GM12864 (cell line): ENCODE measurements around the gene TMEM229B.

ENCODE experiments used
- DNase-seq: peaks from one replicate; pipeline ENCODE4 v3.0.0-alpha.2; 2011; ENCODE audit warnings: low read depth
- H3K4me3 ChIP-seq: 2 replicates; pipeline ENCODE4 v1.5.1; 2011; ENCODE audit warnings: mild to moderate bottlenecking, low read depth, low read length, control low read depth
- TF ChIP-seq, protein P1 (sequence below): IDR thresholded peaks from 2 replicates; pipeline ENCODE4 v1.5.1; 2011; ENCODE audit warnings: low read depth, mild to moderate bottlenecking, moderate library complexity, low read length, control low read depth, inconsistent platforms; ENCODE audit errors: missing control alignments

The TMEM229B gene

DNA sequence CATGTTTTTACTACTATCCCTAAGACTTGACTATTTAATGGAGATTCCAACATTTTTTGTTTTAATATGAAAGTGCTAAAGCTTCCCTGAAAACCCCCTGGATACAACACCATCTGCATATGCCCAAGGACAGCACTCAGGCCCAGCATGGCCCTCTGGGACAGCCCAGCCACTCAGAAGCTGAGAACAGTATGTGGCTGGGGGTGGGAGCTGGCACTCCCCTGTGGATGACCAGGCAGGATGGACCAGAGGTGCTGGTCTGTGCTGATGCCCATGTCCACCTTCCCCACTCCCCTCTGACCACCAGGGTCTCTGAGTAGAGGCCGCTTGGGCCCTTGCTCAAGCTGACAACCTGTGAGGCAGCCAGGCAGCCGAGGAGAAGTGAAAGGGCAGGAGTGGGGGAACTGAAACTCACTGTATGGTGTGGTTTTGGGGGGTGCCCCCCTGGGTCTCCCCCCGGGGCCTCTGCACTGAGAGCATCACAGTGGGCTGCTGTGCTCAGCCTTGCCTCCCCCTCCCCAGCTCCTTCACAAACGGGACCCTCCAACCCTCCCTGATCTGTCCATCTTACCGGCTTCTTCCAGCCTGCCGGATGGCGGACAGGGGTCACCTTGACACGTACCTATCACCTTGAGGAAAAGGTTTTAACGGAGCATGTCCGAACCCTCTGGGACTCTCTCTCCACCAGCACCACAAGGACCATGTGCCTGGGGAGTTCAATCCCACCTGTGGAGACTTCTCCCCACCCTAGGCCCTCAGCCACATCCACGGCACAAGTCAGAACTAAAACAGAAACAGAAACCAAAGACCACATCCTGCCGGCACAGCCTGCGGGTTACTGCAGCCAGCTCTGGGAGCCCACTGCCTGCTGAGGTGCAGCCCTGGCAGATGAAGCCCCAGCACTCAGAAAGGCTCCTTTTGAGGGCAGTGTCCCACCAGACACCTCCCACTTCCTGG is at the start of gene TMEM229B:
TMEM229B (minus strand) TSS at position 785 of the 957 bp plus-strand sequence. CDS start 14,798 bp downstream, outside the sequence.
- DNase-seq = peak; percentile 92
- TF ChIP-seq, protein P1, sequence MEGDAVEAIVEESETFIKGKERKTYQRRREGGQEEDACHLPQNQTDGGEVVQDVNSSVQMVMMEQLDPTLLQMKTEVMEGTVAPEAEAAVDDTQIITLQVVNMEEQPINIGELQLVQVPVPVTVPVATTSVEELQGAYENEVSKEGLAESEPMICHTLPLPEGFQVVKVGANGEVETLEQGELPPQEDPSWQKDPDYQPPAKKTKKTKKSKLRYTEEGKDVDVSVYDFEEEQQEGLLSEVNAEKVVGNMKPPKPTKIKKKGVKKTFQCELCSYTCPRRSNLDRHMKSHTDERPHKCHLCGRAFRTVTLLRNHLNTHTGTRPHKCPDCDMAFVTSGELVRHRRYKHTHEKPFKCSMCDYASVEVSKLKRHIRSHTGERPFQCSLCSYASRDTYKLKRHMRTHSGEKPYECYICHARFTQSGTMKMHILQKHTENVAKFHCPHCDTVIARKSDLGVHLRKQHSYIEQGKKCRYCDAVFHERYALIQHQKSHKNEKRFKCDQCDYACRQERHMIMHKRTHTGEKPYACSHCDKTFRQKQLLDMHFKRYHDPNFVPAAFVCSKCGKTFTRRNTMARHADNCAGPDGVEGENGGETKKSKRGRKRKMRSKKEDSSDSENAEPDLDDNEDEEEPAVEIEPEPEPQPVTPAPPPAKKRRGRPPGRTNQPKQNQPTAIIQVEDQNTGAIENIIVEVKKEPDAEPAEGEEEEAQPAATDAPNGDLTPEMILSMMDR = no peak
- peak within 1 kb of the TSS; percentile 28 for H3K4me3 ChIP-seq

DNA sequence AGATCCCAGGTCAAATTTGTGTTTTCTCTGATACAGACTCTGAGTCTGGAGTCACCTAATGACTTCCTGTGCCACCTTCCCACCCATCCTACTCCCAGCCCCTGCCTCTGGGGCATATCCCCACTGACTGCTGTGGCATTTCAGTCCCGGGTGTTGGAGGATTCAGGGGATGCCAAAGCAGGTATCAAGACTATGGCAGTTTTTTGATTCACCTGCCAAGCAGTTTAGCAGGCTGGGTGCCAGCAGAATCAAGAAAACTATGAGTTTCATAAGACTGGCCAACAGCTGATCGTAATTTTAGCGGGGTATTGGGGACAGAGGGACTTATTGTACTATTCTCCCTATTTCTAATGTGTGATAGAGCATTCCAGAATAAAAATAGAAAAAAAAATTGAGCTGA is 49.2 kb upstream of the TMEM229B start:
- no peak overlapping the region for H3K4me3 ChIP-seq
- DNase-seq = no peak
- TF ChIP-seq, protein P1 = no peak

DNA sequence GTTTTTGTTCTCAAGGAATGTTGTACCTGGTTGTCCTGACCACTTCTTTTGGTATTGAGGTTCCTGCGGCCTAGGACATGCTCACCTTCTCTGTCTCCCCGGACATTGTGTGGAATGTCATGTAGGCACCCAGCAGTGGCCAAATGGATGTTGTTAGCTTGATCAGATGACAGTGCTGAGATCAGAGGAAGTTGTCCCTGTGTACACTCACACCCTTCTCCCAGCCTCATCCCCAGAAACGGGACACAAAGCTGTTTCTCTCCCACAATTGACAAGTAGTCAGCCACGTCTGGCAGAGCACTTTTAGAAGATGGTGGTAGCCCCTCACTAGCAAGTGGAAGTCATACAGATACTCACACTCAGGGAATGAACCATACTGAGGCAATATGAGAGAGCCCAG is 47.6 kb upstream of the TMEM229B start:
- TF ChIP-seq, protein P1 = no peak
- no peak for DNase-seq
- no peak overlapping the region for H3K4me3 ChIP-seq

DNA sequence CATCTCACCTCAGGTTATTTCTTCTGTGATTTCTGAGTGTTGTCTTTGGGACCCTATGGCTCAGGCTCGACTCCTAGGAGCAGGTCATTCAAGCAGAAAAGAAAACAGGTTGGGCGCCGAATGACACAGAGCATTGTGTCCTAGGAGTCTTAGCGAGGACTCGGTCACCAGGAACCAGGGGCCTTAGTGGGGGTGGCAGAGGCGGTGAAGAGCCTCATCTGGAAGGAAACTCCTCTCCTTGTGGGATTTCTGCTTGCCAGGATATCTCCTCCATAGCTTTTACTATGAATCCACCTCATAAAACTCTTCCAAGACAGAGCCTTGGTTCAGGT is 45.2 kb upstream of the TMEM229B start:
- TF ChIP-seq, protein P1 = no peak
- H3K4me3 ChIP-seq = no peak overlapping the region; the same call in 1 of the 2 replicates
- no peak for DNase-seq

DNA sequence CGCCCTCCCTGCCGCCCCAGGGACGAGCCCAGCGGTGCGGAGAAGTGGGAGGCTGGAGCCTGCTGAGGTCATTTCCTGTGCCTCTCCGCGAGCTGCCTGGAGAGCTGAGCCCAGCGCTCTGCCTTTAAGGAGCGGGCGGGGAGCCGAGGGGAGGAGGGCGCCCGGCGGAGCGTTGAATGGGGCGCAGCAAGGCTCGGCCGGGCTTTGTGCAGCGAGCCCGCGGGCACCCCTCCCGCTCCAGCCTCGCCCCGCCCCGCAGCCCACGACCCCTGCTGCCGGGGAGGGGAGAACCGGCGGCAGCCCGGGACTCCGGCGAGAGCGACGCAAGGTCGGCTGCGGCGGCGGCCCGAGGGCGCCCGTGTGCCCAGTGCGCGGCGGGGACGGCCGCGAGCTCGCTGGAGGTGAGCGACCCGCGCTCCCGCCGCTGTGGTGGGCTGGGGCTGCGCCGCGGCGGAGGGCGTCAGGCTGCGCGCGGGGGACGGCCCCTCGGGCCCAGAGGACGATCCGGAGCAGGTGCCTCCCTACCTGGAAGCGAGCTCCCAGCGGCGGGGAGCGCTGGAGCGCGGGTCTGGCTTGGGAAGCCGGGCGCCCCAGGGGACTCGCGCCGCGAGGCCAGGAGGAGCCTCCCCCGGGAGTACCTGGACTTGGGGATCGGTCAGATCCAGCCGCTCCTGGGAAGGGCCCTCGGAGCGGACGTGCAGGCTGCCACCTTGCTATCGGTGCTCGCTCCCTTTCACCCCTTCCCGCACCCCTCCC is 44.7 kb upstream of the TMEM229B start, which contains the start of gene PLEKHH1:
PLEKHH1 (plus strand) TSS at position 293 of the 756 bp plus-strand sequence. CDS start 8,578 bp downstream, outside the sequence.
- no peak for DNase-seq
- TF ChIP-seq, protein P1 = no peak
- H3K4me3 ChIP-seq = peak within 1 kb of the TSS; percentile 51

DNA sequence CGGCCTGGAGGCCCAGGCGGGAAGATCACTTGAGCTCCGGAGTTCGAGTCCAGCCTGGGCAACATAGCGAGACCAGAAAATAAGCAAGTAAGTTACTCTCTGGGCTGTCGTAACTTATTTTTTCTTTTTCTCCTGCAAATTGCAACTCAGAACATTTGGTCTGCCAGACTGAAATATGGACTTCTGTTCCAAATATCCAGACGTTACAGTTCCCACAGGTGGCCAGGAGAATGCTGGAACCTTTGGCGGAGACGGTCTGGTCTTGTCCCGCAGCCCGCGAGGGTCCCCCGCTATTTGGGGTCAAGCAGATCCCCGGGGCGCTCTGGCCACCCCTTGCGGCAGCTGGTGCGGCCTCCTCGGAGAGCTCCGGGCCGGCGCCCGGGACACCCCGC is 44.1 kb upstream of the TMEM229B start:
- TF ChIP-seq, protein P1 = no peak
- no peak for DNase-seq

More for the DNA sequence above, 44.1 kb upstream of the TMEM229B start:
- peak overlapping the region; percentile 51 for H3K4me3 ChIP-seq
